ENCODE data around the gene PBX3.
A peak's percentile ranks its signal among the peaks of the same experiment; 100 is the strongest.

PBX3 gene

GRCh38 chr9:125863923-125864322 lies 116.8 kb downstream of the PBX3 start:
- no peak for DNase-seq (ENCODE audit: low read depth, low spot score)

- no peak for DNase-seq (ENCODE audit: low read depth, low spot score)
Measured at GRCh38 chr9:125867751-125868415, 120.7 kb downstream of the PBX3 start.

GRCh38 chr9:125878164-125878631 lies 131.0 kb downstream of the PBX3 start:
- peak; percentile 48 for DNase-seq (ENCODE audit: low read depth, low spot score)

GRCh38 chr9:125881042-125881441 lies 133.9 kb downstream of the PBX3 start:
- no peak for DNase-seq (ENCODE audit: low read depth, low spot score)

GRCh38 chr9:125883565-125884217 lies 136.5 kb downstream of the PBX3 start:
- no peak for DNase-seq (ENCODE audit: low read depth, low spot score)

- no peak for DNase-seq (ENCODE audit: low read depth, low spot score)
Measured at GRCh38 chr9:125884218-125884595, 137.0 kb downstream of the PBX3 start.

GRCh38 chr9:125885405-125886034 lies 138.3 kb downstream of the PBX3 start:
- no peak for DNase-seq (ENCODE audit: low read depth, low spot score)

- peak; percentile 17 for DNase-seq (ENCODE audit: low read depth, low spot score)
Measured at GRCh38 chr9:125886365-125886764, 139.2 kb downstream of the PBX3 start.

- DNase-seq (ENCODE audit: low read depth, low spot score): no peak
Measured at GRCh38 chr9:125887172-125887571, 140.0 kb downstream of the PBX3 start.

GRCh38 chr9:125888211-125888610 lies 141.0 kb downstream of the PBX3 start:
- no peak for DNase-seq (ENCODE audit: low read depth, low spot score)

GRCh38 chr9:125889112-125889475 lies 141.9 kb downstream of the PBX3 start:
- DNase-seq (ENCODE audit: low read depth, low spot score): no peak

GRCh38 chr9:125889476-125890419 lies 142.6 kb downstream of the PBX3 start:
- peak; percentile 42 for DNase-seq (ENCODE audit: low read depth, low spot score)

GRCh38 chr9:125890826-125891225 lies 143.7 kb downstream of the PBX3 start:
- DNase-seq (ENCODE audit: low read depth, low spot score): no peak

GRCh38 chr9:125893277-125893676 lies 146.1 kb downstream of the PBX3 start:
- no peak for DNase-seq (ENCODE audit: low read depth, low spot score)

GRCh38 chr9:125894566-125894965 lies 147.4 kb downstream of the PBX3 start:
- no peak for DNase-seq (ENCODE audit: low read depth, low spot score)

- no peak for DNase-seq (ENCODE audit: low read depth, low spot score)
Measured at GRCh38 chr9:125896404-125896803, 149.2 kb downstream of the PBX3 start.

GRCh38 chr9:125896964-125897363 lies 149.8 kb downstream of the PBX3 start:
- no peak for DNase-seq (ENCODE audit: low read depth, low spot score)

GRCh38 chr9:125897481-125897880 lies 150.3 kb downstream of the PBX3 start:
- DNase-seq (ENCODE audit: low read depth, low spot score): no peak

- no peak for DNase-seq (ENCODE audit: low read depth, low spot score)
Measured at GRCh38 chr9:125902214-125902613, 155.0 kb downstream of the PBX3 start.

GRCh38 chr9:125902831-125903512 lies 155.8 kb downstream of the PBX3 start:
- DNase-seq (ENCODE audit: low read depth, low spot score): no peak

- DNase-seq (ENCODE audit: low read depth, low spot score): no peak
Measured at GRCh38 chr9:125904155-125904851, 157.1 kb downstream of the PBX3 start.
